HL-60/S4 treated with retinoic acid at 250 ng/mL for 4 days and 3 days (cell line): ENCODE data around the gene PTPRD.

Experiments
- in situ Hi-C: fragments of 300-500 bp; cut with MboI; formaldehyde crosslinking; loops from 2 replicates; pipeline ENCODE4 v1.7.0; 2022; ENCODE audit warnings: low sequenced_read_pairs

Gene PTPRD

DNA sequence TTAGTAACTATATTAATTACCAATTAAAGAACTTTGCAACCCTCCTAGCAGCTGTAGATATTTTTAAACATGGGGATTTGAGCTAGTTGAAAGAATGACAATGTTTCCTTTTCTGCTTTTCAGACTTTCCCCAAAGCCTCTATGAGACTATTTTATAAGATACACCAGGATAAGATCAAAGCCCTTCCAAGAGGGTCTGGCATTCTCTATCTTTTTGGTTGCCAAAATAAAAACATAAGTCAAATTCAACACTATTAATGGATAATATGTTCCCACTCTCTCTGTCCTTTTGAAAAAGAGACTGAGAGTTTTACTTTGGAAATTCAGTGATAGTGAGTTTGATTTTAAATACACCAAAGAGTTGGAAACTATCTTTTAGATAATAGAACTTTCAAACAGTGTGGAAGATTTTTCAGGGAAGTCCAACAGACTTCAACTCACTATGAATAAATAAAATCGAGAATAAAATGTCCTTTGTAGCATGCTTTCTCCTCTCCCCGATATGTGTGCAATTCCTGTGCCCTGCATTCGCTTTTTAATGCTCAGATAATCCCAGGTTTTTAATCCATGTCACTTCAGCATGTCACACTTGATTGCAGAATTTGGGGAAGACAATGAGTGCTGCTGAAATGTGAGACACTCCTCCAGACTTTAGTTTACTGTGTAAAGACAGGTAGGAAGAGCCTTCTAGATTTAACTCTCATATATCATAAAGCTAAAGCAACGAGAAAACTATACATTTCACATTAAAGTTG lies 1717.5 kb downstream of the PTPRD start:
- in situ Hi-C loops, result no loop called here

DNA sequence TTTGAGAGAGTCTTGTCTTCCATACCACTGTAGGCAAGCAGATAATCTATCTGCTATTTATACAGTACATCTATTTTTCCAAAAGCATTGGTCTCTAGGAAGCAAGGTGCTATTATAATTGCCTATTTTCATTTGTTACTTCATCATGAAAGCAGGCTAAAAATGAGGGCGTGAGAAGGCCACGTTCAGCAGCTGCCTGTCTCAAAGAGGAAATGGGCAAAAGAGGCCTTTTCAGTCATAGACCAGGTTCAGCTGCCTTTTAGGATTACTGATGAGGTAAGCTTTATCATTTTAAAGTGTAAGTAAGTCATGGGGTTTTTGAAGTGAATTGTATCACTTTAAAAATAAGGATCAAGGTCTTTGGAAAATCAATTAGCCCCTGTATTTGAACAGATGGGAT lies 1722.1 kb downstream of the PTPRD start:
- in situ Hi-C loops, result no loop called here

DNA sequence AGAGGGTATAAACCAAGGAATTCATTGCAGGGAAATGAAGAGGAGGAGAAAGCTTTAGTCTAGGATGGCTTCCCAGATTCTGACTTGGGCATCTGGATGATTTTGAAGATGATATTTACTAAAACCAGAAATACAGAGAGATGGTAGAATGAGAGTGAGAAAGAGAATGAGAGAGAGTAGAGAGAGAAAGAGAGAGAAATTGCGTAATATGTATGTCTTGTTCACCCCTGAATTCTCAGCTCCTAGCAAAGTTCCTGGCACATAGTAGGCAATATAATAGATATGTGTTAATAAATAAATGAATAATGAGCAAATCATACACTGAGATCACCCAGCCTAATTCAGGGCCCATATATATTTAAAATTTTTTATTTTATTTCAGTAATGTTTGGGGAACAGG lies 1723.7 kb downstream of the PTPRD start:
- in situ Hi-C loops, result no loop called here

DNA sequence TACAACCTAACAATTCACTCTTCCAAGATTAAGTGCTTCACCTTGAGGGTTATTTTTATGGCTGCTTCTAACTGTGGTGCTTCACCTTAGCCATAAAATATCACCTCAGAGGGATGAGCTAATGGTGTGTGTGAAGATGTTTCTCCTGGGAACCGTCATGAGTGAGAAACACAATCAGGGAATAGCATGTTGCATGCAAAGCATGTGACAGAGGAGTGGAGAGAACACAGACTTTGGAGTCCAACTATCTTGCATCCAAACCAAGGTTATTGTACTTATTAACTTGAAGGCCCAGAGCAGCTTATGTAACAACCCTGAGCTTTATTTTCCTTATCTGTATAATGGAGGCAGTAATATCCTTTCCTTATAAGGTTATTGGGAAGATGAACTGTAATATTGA lies 1724.2 kb downstream of the PTPRD start:
- in situ Hi-C loops, result no loop called here

DNA sequence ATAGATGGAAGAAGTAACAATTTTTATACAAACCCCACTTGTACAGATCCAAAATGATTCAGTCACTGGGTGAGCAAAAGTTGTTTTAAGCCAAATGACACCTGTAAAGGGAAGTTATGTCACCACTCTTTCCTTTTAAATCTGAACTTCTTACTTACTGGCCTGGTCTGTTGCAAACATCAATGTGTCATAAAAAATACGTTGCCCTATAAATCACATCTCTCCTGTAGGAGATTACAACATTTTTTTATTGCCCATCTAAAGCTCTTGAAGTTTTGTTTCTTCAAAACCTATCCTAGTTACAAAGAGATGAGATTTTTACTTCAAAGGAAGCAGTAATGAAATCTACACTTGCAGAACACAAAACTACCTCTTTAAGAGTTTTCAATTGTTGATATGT lies 1725.4 kb downstream of the PTPRD start:
- in situ Hi-C loops, result no loop called here

DNA sequence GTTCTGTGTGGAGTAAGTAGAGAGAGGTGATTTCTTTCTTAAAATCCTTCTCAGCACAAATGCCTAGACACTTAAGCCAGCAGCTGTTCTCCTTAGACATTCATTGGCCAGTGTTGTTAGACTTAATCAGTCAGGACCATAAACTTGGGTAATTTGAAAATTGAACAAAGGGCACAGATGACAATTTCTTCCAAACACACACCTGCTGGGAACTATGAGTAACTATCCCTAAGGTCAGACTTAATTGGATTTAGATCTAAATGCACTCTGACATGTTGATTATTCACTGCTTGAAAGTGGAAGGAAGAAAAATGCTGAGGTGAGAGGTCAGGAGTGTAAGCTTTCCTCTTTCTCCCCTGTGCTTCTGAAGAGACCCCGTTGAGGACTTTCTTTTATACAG lies 1729.5 kb downstream of the PTPRD start:
- in situ Hi-C loops, result no loop called here

DNA sequence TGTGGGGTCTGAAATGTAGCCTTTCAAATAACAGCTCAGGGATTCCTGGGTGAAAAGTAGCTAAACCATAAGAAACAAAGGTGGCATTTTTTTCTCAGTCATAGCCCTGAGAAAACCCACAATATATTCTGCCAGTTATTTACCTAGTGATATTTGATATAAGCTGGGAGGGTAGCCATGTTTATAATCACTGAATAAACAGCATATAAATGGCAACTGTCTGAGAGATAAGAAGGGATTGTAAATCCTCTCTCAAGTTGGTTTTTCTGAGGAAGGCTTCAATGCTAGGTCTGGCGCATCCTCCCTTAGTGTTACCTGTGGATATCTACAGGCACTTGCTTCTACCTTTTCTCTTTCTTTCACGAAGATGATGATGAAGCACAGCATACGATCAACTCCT lies 1732.7 kb downstream of the PTPRD start:
- in situ Hi-C loops, result no loop called here

DNA sequence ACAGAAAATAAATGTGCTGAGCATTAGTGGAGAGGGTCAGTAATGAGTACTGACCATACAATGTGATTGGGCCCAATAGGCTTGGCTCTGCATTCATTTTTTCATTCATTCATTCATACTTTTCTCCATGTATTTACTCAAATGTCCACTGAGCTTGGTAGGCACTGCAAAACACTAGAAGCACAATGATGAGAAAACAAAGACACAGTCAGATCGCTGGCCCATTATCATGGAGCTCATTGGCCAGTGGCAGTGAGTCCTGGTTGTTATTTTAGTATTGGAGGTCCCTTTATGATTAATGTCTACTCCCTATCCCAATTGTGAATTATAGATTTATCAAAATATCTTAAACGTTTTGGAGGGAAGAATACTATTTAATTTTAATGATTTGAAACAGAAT lies 1733.5 kb downstream of the PTPRD start:
- in situ Hi-C loops, result no loop called here

DNA sequence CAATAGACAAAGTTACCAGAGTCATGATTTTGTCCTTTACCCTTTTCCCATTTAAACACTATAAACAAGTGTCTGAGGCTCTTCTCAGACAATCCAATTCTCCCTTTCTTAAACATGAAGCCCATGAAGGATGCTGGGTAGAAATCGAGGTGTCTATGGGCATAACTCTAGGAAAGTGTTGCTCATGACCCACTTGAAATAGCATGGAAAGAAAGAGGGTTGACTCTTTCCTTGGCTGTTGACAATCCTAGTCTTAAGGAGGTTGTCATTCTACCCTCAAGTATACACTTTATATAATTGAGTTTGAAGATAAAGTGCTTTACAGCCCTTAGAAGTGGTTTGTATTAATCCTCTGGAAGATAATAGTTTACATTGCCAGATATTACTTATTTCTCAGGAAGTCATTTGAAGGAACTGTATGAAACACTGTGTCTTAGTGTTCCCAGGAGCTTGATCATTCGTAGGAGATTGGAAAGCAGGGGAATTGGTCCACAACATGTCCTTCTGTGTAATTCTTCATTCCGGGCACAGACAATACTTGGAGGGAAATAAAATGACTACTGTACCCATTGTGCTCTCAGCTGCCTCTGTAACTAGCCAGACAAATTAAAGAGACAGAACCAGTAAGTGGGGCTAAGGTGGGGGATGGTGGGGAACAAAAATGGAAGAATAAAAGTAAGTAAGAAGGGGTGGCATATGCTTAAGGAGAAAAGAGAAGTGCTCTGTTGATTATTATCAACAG lies 1734.9 kb downstream of the PTPRD start:
- in situ Hi-C loops, result no loop called here

DNA sequence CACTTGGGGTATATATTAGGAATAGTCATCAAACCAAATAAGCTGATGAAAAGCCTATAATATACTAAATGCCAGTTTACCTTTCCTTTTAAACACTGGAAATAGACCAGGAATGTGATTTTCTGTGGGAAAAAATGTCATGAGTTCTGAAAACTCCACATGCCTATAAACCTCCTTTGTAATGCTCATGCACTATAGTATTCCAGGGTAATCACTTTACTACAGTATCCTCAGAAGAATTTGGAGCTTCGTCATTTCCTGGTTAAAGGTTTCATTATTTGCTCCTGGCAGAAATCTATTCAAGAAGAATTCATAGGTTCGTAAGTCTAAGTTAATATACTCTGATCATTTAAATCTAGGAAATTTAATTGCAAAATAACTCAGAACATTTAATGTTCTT lies 1736.5 kb downstream of the PTPRD start:
- in situ Hi-C loops, result no loop called here

DNA sequence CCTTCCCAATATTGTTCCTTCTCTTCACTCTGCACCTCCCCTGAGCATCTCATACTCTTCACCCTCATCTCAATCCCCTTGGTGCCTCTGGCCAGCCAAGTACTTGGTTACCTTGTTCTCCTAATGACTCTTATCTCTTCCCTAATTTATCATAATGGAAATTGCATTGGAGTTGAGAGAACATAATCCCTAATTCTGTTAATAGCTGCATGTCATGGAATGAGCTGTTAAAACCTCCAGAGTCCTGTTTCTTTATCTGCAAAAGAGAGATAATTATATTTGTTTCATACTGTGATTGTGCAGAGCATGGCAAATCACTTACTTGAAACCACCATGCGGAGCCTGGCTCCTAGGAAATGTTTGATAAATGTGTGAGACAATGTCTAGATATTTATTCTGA lies 1738.3 kb downstream of the PTPRD start:
- in situ Hi-C loops, result no loop called here

DNA sequence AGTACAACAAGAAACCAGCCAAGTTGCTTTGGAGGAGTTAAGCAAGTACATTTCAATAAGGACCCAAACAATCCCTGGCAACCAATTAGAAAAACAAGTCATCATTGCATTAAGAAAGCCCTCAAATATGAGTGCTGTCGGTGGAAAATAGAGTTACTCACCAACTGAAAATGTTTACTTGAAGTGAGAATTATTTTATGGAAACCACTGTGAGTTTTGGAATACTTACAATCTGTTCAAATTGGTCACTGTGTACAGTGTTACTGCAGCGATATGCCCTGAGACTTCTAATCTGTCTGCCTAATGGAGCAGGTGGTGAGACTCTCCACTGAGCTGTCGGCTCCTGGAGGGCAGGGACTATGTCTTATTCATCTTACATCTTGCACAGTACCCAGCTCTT lies 1740.0 kb downstream of the PTPRD start:
- in situ Hi-C loops, result no loop called here

DNA sequence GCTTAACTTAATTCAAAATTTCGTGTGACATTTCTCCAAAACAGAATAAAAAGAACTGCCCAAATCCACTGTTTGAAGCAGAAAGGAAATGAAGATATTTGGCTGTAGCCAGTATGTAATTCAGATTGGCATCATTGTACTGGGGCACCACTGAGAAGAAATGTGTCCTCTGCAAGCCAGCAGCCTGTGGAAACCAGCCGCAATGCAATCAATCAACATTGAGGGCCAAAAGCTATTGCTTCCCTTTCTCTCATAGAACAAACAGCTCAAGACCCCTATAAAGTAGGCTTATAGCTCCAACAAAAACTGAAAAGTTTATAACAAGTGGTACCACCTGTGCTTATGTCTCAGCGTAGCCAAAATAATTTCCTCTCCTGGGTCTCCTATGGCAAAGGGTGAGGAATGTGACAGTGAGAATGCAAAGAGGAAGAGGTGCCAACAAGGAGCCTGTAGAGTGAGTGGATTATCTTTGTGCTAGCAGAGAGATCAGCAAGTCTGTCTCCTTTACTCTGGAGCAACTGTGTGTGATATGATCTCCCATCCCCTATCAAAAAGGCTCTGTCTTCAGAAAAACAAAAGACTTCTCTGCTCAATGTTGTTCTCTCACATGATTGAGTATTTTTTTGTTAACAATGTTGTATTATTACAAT lies 1740.9 kb downstream of the PTPRD start:
- in situ Hi-C loops, result no loop called here

DNA sequence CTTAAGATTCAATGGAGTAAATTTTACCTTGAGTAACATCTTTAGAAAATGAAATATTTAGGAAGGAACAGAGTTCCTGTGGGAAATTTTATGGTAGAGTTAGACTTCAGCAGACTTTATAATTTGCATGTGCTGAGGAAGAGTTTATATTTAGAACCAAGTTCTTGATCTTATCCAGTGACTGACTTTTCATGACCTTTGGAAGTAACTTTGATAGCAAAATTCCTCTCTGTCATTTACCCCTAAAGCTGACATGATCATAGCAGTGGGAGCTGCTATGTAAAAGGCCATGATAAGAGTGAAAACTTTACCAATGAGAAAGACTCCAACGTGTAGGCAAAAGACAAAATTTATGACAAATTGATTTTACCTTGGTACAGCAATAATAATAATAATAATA lies 1741.4 kb downstream of the PTPRD start:
- in situ Hi-C loops, result no loop called here

DNA sequence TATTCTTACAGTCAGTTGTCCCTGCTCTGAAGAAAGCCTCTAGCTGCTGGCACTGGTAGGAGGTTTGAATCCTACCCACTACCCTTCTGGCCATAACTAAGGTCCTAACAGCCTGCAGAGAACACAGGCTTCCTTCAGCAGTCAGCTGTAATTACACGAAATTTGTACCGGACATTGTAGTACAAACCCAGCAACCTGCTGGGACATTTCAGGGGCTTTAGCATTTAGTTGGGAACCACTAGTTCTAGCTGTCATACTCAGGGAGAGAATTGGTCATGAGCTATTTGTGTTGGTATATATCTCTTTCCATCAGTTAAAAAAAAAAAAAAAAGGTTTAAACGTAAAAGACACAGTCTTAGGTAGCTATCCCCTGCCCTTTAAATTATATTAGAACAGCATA lies 1743.0 kb downstream of the PTPRD start:
- in situ Hi-C loops, result no loop called here

DNA sequence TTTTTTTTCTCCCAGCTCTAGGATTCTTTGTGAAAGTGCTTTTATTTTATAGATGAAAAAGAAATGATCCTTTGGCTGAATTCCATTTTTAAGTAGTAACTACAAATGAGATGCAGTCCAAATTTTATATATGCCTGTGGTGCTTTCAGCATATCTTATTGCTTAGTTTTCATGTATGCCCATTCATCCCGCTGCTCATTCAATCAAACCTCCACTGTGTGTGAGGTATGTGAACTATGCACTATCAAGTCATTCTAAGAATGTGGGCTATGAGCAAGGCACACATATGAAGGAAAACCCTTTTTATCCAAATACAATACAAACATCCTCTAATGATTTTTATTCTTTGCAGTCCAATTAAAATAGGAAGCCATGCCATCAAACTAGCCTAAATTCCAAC lies 1744.2 kb downstream of the PTPRD start:
- in situ Hi-C loops, result no loop called here

DNA sequence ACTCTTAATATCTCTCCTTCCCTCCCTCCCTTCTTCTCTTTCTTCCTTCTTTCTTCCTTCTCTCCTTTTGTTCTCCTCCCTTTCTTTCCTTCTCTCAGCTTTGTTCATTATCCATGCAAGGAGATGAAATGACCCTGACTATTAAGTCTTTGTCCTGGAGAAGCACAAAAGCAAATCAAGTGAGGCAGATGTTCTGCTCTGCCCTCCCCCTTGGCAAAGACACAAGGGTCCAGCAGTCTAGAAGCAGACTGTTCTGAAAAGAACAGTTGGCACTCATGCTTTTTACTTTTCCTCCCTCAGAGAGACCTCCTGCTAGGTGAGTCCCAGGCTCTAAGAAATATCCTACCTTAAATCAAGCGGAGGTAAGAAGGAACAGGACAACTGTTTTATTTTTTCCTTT lies 1745.7 kb downstream of the PTPRD start:
- in situ Hi-C loops, result no loop called here

DNA sequence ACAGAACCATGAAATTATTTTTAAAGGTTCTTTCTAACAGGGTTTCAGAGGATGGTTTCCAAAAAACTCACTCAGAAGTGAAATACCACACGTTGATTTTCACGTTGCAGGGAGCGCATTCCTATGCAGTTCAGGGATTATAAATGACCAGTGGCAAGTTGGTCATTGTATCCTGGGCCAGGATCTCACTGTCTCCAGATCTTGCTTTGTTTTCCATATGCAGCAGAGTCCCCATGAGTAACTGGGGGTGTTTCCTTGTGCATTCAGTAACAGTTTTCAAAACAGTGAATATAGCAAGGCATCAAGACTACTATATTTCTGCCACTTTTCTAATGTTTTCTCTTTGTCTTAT lies 1748.3 kb downstream of the PTPRD start:
- in situ Hi-C loops, result no loop called here

DNA sequence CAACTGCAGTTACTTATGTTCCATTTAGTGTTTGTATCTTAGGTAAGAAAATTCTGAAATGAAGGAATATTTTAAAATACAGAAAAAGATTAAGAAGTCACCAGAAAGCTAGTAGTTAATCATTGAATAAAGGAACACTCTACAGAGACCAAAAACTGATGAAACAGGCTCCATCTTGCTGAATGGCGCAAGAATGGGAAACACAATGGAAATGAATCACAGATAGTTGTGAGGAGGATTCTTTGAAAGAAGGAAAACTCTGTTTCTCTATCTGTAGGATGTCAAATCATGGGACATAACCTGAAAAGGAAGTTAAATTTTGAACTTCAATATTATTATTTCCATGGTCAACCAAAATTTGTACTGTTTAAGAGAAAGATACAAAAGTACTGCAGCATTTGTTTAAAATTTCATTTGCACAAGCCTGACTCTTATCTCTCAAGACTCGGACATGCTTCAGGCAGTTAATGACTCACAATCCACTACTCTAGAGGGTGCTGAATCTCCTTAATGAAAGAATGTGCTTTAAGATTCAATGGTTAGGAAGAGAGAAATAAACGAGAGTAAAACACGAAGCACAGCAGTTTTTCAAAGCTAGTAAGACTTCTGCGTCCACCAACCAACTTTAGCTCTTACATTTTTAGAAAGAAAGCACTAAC lies 1748.8 kb downstream of the PTPRD start:
- in situ Hi-C loops, result no loop called here

DNA sequence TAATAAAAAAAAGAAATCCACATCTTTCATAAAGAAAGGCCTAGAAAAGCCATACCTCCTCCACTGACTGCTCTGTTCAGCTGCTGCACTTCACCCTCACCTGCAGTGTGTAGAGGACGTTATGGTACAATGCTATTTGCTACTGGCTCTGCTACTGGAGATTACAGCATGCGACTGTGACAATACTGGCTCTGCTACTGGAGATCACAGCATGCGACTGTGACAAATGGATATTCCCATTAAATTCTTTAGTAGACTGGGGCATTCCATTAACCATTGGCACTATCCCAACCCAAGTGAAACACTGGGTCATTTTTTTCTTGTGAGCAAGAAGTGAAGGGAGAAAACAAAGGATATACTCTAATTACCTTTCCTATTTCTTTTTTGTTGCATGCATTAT lies 1749.7 kb downstream of the PTPRD start:
- in situ Hi-C loops, result no loop called here

DNA sequence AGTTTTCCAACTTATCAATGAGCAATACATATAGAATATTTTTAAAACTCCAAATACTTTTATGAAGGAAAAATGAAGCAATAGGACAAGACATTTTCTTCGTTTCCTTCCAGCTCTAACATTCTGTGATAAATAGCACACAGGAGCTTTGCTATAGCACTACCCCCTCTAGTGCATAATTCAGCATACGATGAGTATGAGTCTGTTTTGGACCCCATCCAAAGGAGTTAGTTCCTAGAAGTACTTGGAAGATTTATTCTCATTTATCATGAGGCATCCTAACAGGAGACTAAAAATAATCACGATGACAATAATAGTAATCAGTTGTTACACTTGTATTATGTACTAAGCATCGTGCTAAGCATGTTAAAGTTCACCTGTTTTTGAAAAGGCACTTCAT lies 1751.9 kb downstream of the PTPRD start:
- in situ Hi-C loops, result no loop called here

DNA sequence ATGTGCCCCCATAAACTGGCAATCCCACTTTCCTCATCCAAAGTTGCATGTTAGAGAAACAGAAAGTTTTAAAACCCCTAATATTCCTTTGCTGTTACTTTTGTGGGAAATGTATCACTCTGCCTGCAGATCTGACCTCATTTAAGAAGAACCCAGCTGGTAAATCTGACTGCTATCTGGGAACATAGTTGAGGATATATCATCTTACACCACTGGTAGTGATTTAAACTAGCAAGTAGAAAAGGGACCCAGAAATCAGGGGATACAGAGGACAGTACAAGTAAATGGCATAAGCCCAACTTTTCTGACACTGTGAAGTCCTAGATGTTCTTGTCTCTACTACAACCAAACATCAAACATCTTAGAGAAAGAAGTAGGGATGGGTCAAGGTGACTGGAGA lies 1752.7 kb downstream of the PTPRD start:
- in situ Hi-C loops, result no loop called here
